ENCODE data around the gene DNAJC7.

DNA sequence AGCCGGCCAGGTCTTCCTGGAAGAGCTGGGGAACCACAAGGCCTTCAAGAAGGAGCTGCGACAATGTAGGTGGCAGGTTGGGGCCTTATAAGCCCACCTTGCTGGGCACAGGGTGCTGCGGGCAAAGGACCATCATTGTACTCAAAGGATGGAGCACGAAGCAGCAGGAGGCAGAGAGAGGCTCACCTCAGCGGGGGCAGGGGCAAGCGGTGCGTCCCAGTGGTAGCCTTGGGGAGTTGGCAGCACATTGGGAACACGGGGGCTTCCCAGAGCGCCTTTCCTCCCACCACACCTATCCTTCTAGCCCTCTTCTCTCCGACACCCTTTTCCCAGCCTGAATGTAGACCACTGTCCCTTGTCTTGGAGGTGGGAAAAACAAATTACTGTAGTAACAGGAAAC lies 48.6 kb downstream of the DNAJC7 start:
- TF ChIP-seq ARNTL (CRISPR knock-in tag; IDR thresholded peaks at IDR 0.05; ENCODE audit: borderline replicate concordance, low read depth) (no peak), PATZ1 (CRISPR knock-in tag; IDR thresholded peaks at IDR 0.05; ENCODE audit: borderline replicate concordance) (no peak), TOX (CRISPR knock-in tag; IDR thresholded peaks at IDR 0.05; ENCODE audit: borderline replicate concordance) (no peak), TCF4 (CRISPR knock-in tag; IDR thresholded peaks at IDR 0.05; ENCODE audit: borderline replicate concordance) (no peak), POU6F1 (CRISPR knock-in tag; IDR thresholded peaks at IDR 0.05; ENCODE audit: borderline replicate concordance, low read depth) (no peak), ISL1 (CRISPR knock-in tag; IDR thresholded peaks at IDR 0.05) (no peak), ZFP30 (CRISPR knock-in tag; IDR thresholded peaks at IDR 0.05) (no peak), PPARA (CRISPR knock-in tag; IDR thresholded peaks at IDR 0.05; ENCODE audit: borderline replicate concordance) (no peak)
- TF ChIP-seq, protein P1, sequence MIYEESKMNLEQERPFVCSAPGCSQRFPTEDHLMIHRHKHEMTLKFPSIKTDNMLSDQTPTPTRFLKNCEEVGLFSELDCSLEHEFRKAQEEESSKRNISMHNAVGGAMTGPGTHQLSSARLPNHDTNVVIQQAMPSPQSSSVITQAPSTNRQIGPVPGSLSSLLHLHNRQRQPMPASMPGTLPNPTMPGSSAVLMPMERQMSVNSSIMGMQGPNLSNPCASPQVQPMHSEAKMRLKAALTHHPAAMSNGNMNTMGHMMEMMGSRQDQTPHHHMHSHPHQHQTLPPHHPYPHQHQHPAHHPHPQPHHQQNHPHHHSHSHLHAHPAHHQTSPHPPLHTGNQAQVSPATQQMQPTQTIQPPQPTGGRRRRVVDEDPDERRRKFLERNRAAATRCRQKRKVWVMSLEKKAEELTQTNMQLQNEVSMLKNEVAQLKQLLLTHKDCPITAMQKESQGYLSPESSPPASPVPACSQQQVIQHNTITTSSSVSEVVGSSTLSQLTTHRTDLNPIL (CRISPR knock-in tag; IDR thresholded peaks at IDR 0.05; ENCODE audit: low read depth): no peak
- TF ChIP-seq, protein P2, sequence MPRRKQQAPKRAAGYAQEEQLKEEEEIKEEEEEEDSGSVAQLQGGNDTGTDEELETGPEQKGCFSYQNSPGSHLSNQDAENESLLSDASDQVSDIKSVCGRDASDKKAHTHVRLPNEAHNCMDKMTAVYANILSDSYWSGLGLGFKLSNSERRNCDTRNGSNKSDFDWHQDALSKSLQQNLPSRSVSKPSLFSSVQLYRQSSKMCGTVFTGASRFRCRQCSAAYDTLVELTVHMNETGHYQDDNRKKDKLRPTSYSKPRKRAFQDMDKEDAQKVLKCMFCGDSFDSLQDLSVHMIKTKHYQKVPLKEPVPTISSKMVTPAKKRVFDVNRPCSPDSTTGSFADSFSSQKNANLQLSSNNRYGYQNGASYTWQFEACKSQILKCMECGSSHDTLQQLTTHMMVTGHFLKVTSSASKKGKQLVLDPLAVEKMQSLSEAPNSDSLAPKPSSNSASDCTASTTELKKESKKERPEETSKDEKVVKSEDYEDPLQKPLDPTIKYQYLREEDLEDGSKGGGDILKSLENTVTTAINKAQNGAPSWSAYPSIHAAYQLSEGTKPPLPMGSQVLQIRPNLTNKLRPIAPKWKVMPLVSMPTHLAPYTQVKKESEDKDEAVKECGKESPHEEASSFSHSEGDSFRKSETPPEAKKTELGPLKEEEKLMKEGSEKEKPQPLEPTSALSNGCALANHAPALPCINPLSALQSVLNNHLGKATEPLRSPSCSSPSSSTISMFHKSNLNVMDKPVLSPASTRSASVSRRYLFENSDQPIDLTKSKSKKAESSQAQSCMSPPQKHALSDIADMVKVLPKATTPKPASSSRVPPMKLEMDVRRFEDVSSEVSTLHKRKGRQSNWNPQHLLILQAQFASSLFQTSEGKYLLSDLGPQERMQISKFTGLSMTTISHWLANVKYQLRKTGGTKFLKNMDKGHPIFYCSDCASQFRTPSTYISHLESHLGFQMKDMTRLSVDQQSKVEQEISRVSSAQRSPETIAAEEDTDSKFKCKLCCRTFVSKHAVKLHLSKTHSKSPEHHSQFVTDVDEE (CRISPR knock-in tag; IDR thresholded peaks at IDR 0.05): no peak

Measured in SK-N-SH treated with all-trans-retinoic acid at 6 μM for 48 hours (cell line).